CD4-positive, alpha-beta T cell (primary cell): ENCODE data around the gene SLC25A24. TPM values are rescaled to one million over a fixed set of nuclear protein-coding genes. Genes with fewer than 3 reads are reported as not detected.

Experiments
- ATAC-seq: fragments of 200-7000 bp; cut with Tn5 transposase; one replicate; pipeline ENCODE4 v1.10.0; 2022; ENCODE audit warnings: mild to moderate bottlenecking; ENCODE audit not compliant: poor library complexity
- CTCF ChIA-PET: fragments of 350-600 bp; sonication (Branson Sonifier 250); formaldehyde crosslinking; loops from one replicate; lab custom pipeline; 2021; ENCODE audit warnings: antibody characterized with exemption, inconsistent platforms; lab: Charles Lee
- POLR2A ChIA-PET: fragments of 350-600 bp; sonication (Branson Sonifier 250); formaldehyde crosslinking; loops from one replicate; lab custom pipeline; 2021; ENCODE audit warnings: antibody characterized with exemption, inconsistent platforms; lab: Charles Lee
- DNase-seq, 14 experiments: peaks; one replicate each; pipeline ENCODE4 v3.0.0-alpha.2; 2013 to 2020; ENCODE audit warnings: mixed read lengths in 2 of 14
- H3K27ac ChIP-seq, 2 donors: one replicate each; pipeline versions ENCODE4 v1.5.1 to v1.7.0; 2013; ENCODE audit warnings: low read length in 2 of 2, low read depth in 1 of 2, mild to moderate bottlenecking in 1 of 2
- H3K27me3 ChIP-seq, 2 experiments: 1 replicate in 1 of 2; 2 replicates in 1 of 2; pipeline versions ENCODE4 v1.6.1 to v1.7.0; 2013; ENCODE audit warnings: low read length in 2 of 2, control low read depth in 1 of 2, mild to moderate bottlenecking in 1 of 2, moderate library complexity in 1 of 2; ENCODE audit not compliant: insufficient read depth in 2 of 2, control insufficient read depth in 1 of 2
- H3K36me3 ChIP-seq: one replicate; pipeline ENCODE4 v1.6.1; 2013; ENCODE audit warnings: low read length, control low read depth; ENCODE audit not compliant: insufficient read depth
- H3K4me1 ChIP-seq: one replicate; pipeline ENCODE4 v1.6.1; 2013; ENCODE audit warnings: low read length, control low read depth; ENCODE audit not compliant: insufficient read depth
- H3K4me3 ChIP-seq: one replicate; pipeline ENCODE4 v1.5.1; 2013; ENCODE audit warnings: mild to moderate bottlenecking, low read length, moderate library complexity
- H3K9me3 ChIP-seq, 2 experiments: 1 replicate in 1 of 2; 2 replicates in 1 of 2; pipeline versions ENCODE4 v1.6.1 to v1.7.0; 2013; ENCODE audit warnings: low read length in 2 of 2, mild to moderate bottlenecking in 2 of 2, control low read depth in 1 of 2, moderate library complexity in 1 of 2; ENCODE audit not compliant: control insufficient read depth in 1 of 2, insufficient read depth in 1 of 2
- H3K27ac Mint-ChIP-seq: one replicate; pipeline ENCODE4 v1.8.0; 2020; ENCODE audit warnings: mixed read lengths
- H3K27me3 Mint-ChIP-seq: one replicate; pipeline ENCODE4 v1.8.0; 2021; ENCODE audit warnings: mixed read lengths
- H3K36me3 Mint-ChIP-seq: one replicate; pipeline ENCODE4 v1.8.0; 2021; ENCODE audit warnings: low read depth, mixed read lengths
- H3K4me1 Mint-ChIP-seq: one replicate; pipeline ENCODE4 v1.8.0; 2021; ENCODE audit warnings: low read depth, mixed read lengths
- H3K4me3 Mint-ChIP-seq: one replicate; pipeline ENCODE4 v1.8.0; 2020; ENCODE audit warnings: mild to moderate bottlenecking, mixed read lengths
- H3K9me3 Mint-ChIP-seq: one replicate; pipeline ENCODE4 v1.8.0; 2020; ENCODE audit warnings: mixed read lengths
- intact Hi-C, 2 experiments: fragments of 100-400 bp; cut with DNase I in 1 of 2; cut with micrococcal nuclease in 1 of 2; formaldehyde crosslinking; loops; one replicate each; pipeline versions ENCODE4 v1.15.1 to v1.9.0; 2023 to 2025; cut with DNase I, micrococcal nuclease
- total RNA-seq, 174 experiments: library from RNA in 2 of 174; stranded (reverse) in 2 of 174; gene quantifications; one replicate each; pipeline ENCODE4 v1.2.3 and lab custom pipeline; 2021 to 2026
- TF ChIP-seq, protein P1 (sequence below): fragments of 200-600 bp; IDR thresholded peaks from one replicate; pipeline ENCODE4 v1.8.0; 2022; ENCODE audit warnings: antibody characterized with exemption, mild to moderate bottlenecking

The SLC25A24 gene
- total RNA-seq, 2 experiments from 2014 or later, result 4.9 to 5.5 TPM

DNA sequence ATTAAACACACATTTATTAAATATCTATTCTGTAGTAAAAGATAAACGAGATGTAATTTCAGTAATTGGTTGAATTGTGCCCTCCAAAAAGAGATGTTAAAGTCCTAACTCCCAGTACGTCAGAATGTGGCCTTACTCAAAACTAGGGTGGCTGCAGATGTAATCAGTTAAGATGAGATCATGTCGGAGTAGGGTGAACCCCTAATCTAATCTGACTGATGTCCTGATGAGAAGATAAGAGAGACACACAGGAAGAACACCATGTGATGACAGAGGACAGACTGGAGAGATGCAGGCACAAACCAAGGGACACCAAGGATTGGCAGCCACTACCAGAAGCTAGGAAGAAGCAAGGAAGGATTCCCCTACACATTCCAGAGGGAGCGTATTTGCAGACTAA, 104.1 kb downstream of the SLC25A24 start:
- DNase-seq, result no peak
- ChIA-PET POLR2A (no interaction called here), CTCF (no interaction called here)
- Histone ChIP-seq H3K4me3 (no peak overlapping the region), H3K36me3 (no peaks in the 10 kb centered on the region), H3K27me3 (no peaks in the 10 kb centered on the region), H3K9me3 (no peaks in the 10 kb centered on the region), H3K27ac (no peak overlapping the region), H3K4me1 (no peaks in the 10 kb centered on the region)
- no peaks in the 10 kb centered on the region for H3K9me3 Mint-ChIP-seq
- no peak for ATAC-seq
- H3K4me3 Mint-ChIP-seq, result no peak overlapping the region
- H3K4me1 Mint-ChIP-seq, result peaks cover 14% of the 10 kb centered on the region
- intact Hi-C loops, result loop anchor here in 1 of 2 experiments (5.0 kb wide), 1 partner anchor 39 kb away; no protein-coding TSS in a partner anchor
- TF ChIP-seq, protein P1, sequence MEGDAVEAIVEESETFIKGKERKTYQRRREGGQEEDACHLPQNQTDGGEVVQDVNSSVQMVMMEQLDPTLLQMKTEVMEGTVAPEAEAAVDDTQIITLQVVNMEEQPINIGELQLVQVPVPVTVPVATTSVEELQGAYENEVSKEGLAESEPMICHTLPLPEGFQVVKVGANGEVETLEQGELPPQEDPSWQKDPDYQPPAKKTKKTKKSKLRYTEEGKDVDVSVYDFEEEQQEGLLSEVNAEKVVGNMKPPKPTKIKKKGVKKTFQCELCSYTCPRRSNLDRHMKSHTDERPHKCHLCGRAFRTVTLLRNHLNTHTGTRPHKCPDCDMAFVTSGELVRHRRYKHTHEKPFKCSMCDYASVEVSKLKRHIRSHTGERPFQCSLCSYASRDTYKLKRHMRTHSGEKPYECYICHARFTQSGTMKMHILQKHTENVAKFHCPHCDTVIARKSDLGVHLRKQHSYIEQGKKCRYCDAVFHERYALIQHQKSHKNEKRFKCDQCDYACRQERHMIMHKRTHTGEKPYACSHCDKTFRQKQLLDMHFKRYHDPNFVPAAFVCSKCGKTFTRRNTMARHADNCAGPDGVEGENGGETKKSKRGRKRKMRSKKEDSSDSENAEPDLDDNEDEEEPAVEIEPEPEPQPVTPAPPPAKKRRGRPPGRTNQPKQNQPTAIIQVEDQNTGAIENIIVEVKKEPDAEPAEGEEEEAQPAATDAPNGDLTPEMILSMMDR, result no peak
- H3K27ac Mint-ChIP-seq, result no peak overlapping the region
- no peaks in the 10 kb centered on the region for H3K27me3 Mint-ChIP-seq
- H3K36me3 Mint-ChIP-seq, result no peaks in the 10 kb centered on the region

DNA sequence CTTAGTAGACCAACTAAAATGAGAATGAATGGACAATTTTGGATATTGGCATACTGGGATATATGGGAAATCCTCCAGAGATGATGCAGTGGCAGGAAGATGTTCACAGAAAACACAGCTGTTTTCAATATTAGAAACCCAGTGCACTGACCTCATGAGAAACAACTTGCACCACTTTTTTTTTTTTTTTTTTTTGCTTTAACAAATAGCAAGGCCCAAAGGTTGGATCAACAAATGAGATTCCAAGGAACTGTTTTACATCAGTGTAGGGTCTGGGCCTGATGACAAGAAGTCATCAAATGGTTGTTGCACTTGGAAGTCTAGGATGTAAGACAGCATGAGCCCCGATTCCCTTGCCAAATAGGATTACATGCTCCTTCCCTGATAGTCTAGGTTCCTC, 110.7 kb downstream of the SLC25A24 start:
- no peaks in the 10 kb centered on the region for H3K27me3 Mint-ChIP-seq
- TF ChIP-seq, protein P1, result no peak
- H3K9me3 ChIP-seq, result no peaks in the 10 kb centered on the region
- no peak for DNase-seq
- H3K27me3 ChIP-seq, result no peaks in the 10 kb centered on the region
- H3K36me3 ChIP-seq, result no peaks in the 10 kb centered on the region
- no peaks in the 10 kb centered on the region for H3K9me3 Mint-ChIP-seq
- no peak overlapping the region for H3K4me3 Mint-ChIP-seq
- no peak overlapping the region for H3K4me3 ChIP-seq
- no peak overlapping the region for H3K27ac Mint-ChIP-seq
- H3K4me1 ChIP-seq, result no peaks in the 10 kb centered on the region
- CTCF ChIA-PET, result no interaction called here
- ATAC-seq, result no peak
- intact Hi-C loops, result no loop called here
- no peak overlapping the region for H3K27ac ChIP-seq
- H3K4me1 Mint-ChIP-seq, result no peaks in the 10 kb centered on the region
- H3K36me3 Mint-ChIP-seq, result no peaks in the 10 kb centered on the region
- POLR2A ChIA-PET, result no interaction called here

GRCh38 chr1:108085628-108086027, 114.5 kb downstream of the SLC25A24 start:
- H3K9me3 ChIP-seq, result no peaks in the 10 kb centered on the region
- CTCF ChIA-PET, result no interaction called here
- no peak for ATAC-seq
- Mint-ChIP-seq H3K27ac (no peak overlapping the region), H3K4me3 (no peak overlapping the region), H3K4me1 (peaks cover 32% of the 10 kb centered on the region), H3K36me3 (no peaks in the 10 kb centered on the region), H3K27me3 (no peaks in the 10 kb centered on the region), H3K9me3 (no peaks in the 10 kb centered on the region)
- no peaks in the 10 kb centered on the region for H3K36me3 ChIP-seq
- TF ChIP-seq, protein P1, result no peak
- POLR2A ChIA-PET, result interaction anchor here (1.5 kb wide), 1 partner anchor 10 kb away, joined by 3 read pairs; no protein-coding TSS in a partner anchor
- H3K4me1 ChIP-seq, result peaks cover 23% of the 10 kb centered on the region
- no peak for DNase-seq
- no peaks in the 10 kb centered on the region for H3K27me3 ChIP-seq
- H3K27ac ChIP-seq, result no peak overlapping the region
- no peak overlapping the region for H3K4me3 ChIP-seq
- intact Hi-C loops, result no loop called here
